HepG2 (cell line): ENCODE results near the gene ZBP1. TPM values are rescaled to one million over a fixed set of nuclear protein-coding genes. Genes with fewer than 3 reads are reported as not detected.

ENCODE experiments used
- ARNT2 ChIP-seq: sonication (generic); formaldehyde crosslinking; IDR thresholded peaks from 2 replicates; pipeline ENCODE4 v1.8.0; 2022; ENCODE audit warnings: mild to moderate bottlenecking, low read depth, missing genetic modification reagents, moderate library complexity
- CAMTA2 ChIP-seq: sonication (generic); formaldehyde crosslinking; IDR thresholded peaks from 2 replicates; pipeline ENCODE4 v1.4.0; 2020; ENCODE audit warnings: mild to moderate bottlenecking, missing genetic modification reagents, borderline replicate concordance
- CENPT ChIP-seq: sonication (generic); formaldehyde crosslinking; IDR thresholded peaks from 2 replicates; pipeline ENCODE4 v1.8.0; 2022; ENCODE audit warnings: low read depth, mild to moderate bottlenecking, moderate library complexity, missing genetic modification reagents
- ETV5 ChIP-seq: IDR thresholded peaks from 2 replicates; pipeline ENCODE4 v1.6.1; 2018; ENCODE audit warnings: missing biosample characterization, missing genetic modification reagents, inconsistent platforms, borderline replicate concordance
- FLYWCH1 ChIP-seq: sonication (generic); formaldehyde crosslinking; IDR thresholded peaks from 2 replicates; pipeline ENCODE4 v1.8.1; 2023; ENCODE audit warnings: mild to moderate bottlenecking, missing genetic modification reagents
- GTF2F1 ChIP-seq: fragments of 150-350 bp; IDR thresholded peaks from 2 replicates; pipeline ENCODE4 v1.6.1; 2014; ENCODE audit warnings: low read length
- HNF4A ChIP-seq: sonication (generic); formaldehyde crosslinking; IDR thresholded peaks from 2 replicates; pipeline ENCODE4 v1.4.0; 2020; ENCODE audit warnings: missing genetic modification reagents
- HOXD1 ChIP-seq: sonication (generic); formaldehyde crosslinking; IDR thresholded peaks from 2 replicates; pipeline ENCODE4 v1.5.0; 2020; ENCODE audit warnings: missing genetic modification reagents
- NCOA1 ChIP-seq: sonication (generic); formaldehyde crosslinking; IDR thresholded peaks from 2 replicates; pipeline ENCODE4 v1.9.0; 2021; ENCODE audit warnings: missing genetic modification reagents
- ONECUT2 ChIP-seq: sonication (generic); formaldehyde crosslinking; IDR thresholded peaks from 2 replicates; pipeline ENCODE4 v1.4.0; 2020; ENCODE audit warnings: missing genetic modification reagents
- RBM22 ChIP-seq: fragments of 200-400 bp; formaldehyde crosslinking; optimal IDR thresholded peaks from 2 replicates; pipeline ENCODE3; 2017; ENCODE audit warnings: mild to moderate bottlenecking, low read length, moderate library complexity
- TAF1 ChIP-seq: sonication (generic); formaldehyde crosslinking; IDR thresholded peaks from 2 replicates; pipeline ENCODE4 v1.4.0; 2020; ENCODE audit warnings: missing genetic modification reagents
- TBL1XR1 ChIP-seq: fragments of 150-350 bp; IDR thresholded peaks from 2 replicates; pipeline ENCODE4 v1.6.1; 2014; ENCODE audit warnings: borderline replicate concordance, low read length; ENCODE audit not compliant: partially characterized antibody
- TBX2 ChIP-seq: sonication (generic); formaldehyde crosslinking; IDR thresholded peaks from 2 replicates; pipeline ENCODE4 v1.5.0; 2020; ENCODE audit warnings: missing genetic modification reagents, mild to moderate bottlenecking, borderline replicate concordance
- ZNF766 ChIP-seq: sonication (generic); formaldehyde crosslinking; IDR thresholded peaks from 2 replicates; pipeline ENCODE4 v1.5.0; 2020; ENCODE audit warnings: missing genetic modification reagents, borderline replicate concordance
- ZSCAN21 ChIP-seq: sonication (generic); formaldehyde crosslinking; IDR thresholded peaks from 2 replicates; pipeline ENCODE4 v1.8.0; 2022; ENCODE audit warnings: mild to moderate bottlenecking, missing genetic modification reagents, moderate library complexity, borderline replicate concordance
- polyA plus RNA-seq, 8 experiments: library from polyadenylated mRNA; depleted of rRNA in 3 of 8; stranded (reverse) in 7 of 8; unstranded in 1 of 8; fragments of >200 nt; fragmentation: Illumina TruSeq in 4 of 8; extraction: Trizol in 4 of 8; gene quantifications; 2 replicates each; pipeline versions ENCODE4 v1.2.1 to v1.2.3, GENCODE V29; 2011 to 2016; ENCODE audit warnings: low read depth in 4 of 8, missing spikeins in 1 of 8, mixed read lengths in 1 of 8; ENCODE audit not compliant: insufficient read depth in 1 of 8
- total RNA-seq, 5 experiments: library from RNA; depleted of rRNA; stranded (reverse); fragments of >200 nt; fragmentation: Illumina TruSeq; extraction: Trizol; gene quantifications; 2 replicates each; pipeline ENCODE4 v1.2.3, GENCODE V29; 2016; ENCODE audit warnings: low read depth in 1 of 5
- TF ChIP-seq, protein P1 (sequence below): sonication (generic); formaldehyde crosslinking; IDR thresholded peaks from 2 replicates; pipeline ENCODE4 v1.4.0; 2020; ENCODE audit warnings: mild to moderate bottlenecking, missing genetic modification reagents
- TF ChIP-seq, protein P2 (sequence below): sonication (generic); formaldehyde crosslinking; IDR thresholded peaks from 2 replicates; pipeline ENCODE4 v1.4.0; 2020; ENCODE audit warnings: mild to moderate bottlenecking, missing genetic modification reagents
- TF ChIP-seq, protein P3 (sequence below): sonication (generic); formaldehyde crosslinking; IDR thresholded peaks from 2 replicates; pipeline ENCODE4 v1.4.0; 2020; ENCODE audit warnings: missing genetic modification reagents, borderline replicate concordance
- TF ChIP-seq, protein P4 (sequence below): sonication (generic); formaldehyde crosslinking; IDR thresholded peaks from 2 replicates; pipeline ENCODE4 v1.8.0; 2022; ENCODE audit warnings: missing genetic modification reagents, mild to moderate bottlenecking, borderline replicate concordance
- TF ChIP-seq, protein P5 (sequence below): sonication (generic); formaldehyde crosslinking; IDR thresholded peaks from 2 replicates; pipeline ENCODE4 v1.4.0; 2020; ENCODE audit warnings: missing genetic modification reagents

ZBP1 gene
- total and polyA plus RNA-seq, 2 of the 13 experiments (the other 11 are each of a cell fraction or from before 2014, with no cell fraction given) = not detected

DNA sequence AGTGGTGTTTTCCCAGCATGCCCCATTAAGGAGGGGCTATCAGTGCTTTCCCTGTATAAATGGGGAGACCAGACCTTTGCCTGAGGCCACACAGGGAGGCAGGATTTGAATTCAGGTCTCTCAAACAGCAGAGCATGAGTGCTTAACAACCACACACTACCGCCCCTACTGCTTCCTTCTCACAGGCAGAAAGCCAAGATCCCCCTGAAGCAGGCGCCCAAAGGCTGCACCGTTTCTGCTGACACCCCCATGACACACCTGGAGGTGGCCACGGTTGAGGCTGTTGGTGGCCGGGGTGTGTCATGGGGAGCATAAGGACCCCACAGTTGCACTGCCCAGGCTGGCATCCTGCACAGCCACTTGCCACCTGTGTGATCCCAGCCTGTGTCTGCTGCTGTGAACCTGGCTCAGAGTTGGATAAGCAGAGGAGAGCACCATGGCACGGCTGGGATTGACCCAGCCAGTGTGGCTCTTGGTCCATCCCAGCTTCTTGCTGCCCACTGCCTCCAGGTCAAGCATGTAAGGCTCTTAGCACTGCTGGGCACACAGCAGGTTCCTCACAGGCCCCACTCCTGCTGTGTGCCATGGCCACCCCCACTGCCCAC lies 31.0 kb downstream of the ZBP1 start (continued):
- TF ChIP-seq ZSCAN21 (no peak), ETV5 (CRISPR knock-in tag) (no peak), TBX2 (no peak), CAMTA2 (CRISPR knock-in tag) (no peak), TBL1XR1 (peak; percentile 0), ONECUT2 (CRISPR knock-in tag) (no peak), CENPT (CRISPR knock-in tag) (no peak), FLYWCH1 (CRISPR knock-in tag) (no peak), HNF4A (CRISPR knock-in tag) (no peak), TAF1 (CRISPR knock-in tag) (no peak), ZNF766 (CRISPR knock-in tag) (no peak), RBM22 (no peak), ARNT2 (CRISPR knock-in tag) (no peak), NCOA1 (CRISPR knock-in tag) (no peak), GTF2F1 (no peak), HOXD1 (CRISPR knock-in tag) (no peak)
- TF ChIP-seq, protein P1, sequence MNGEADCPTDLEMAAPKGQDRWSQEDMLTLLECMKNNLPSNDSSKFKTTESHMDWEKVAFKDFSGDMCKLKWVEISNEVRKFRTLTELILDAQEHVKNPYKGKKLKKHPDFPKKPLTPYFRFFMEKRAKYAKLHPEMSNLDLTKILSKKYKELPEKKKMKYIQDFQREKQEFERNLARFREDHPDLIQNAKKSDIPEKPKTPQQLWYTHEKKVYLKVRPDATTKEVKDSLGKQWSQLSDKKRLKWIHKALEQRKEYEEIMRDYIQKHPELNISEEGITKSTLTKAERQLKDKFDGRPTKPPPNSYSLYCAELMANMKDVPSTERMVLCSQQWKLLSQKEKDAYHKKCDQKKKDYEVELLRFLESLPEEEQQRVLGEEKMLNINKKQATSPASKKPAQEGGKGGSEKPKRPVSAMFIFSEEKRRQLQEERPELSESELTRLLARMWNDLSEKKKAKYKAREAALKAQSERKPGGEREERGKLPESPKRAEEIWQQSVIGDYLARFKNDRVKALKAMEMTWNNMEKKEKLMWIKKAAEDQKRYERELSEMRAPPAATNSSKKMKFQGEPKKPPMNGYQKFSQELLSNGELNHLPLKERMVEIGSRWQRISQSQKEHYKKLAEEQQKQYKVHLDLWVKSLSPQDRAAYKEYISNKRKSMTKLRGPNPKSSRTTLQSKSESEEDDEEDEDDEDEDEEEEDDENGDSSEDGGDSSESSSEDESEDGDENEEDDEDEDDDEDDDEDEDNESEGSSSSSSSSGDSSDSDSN (CRISPR knock-in tag) = no peak
- TF ChIP-seq, protein P2, sequence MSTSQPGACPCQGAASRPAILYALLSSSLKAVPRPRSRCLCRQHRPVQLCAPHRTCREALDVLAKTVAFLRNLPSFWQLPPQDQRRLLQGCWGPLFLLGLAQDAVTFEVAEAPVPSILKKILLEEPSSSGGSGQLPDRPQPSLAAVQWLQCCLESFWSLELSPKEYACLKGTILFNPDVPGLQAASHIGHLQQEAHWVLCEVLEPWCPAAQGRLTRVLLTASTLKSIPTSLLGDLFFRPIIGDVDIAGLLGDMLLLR (CRISPR knock-in tag) = no peak
- TF ChIP-seq, protein P3, sequence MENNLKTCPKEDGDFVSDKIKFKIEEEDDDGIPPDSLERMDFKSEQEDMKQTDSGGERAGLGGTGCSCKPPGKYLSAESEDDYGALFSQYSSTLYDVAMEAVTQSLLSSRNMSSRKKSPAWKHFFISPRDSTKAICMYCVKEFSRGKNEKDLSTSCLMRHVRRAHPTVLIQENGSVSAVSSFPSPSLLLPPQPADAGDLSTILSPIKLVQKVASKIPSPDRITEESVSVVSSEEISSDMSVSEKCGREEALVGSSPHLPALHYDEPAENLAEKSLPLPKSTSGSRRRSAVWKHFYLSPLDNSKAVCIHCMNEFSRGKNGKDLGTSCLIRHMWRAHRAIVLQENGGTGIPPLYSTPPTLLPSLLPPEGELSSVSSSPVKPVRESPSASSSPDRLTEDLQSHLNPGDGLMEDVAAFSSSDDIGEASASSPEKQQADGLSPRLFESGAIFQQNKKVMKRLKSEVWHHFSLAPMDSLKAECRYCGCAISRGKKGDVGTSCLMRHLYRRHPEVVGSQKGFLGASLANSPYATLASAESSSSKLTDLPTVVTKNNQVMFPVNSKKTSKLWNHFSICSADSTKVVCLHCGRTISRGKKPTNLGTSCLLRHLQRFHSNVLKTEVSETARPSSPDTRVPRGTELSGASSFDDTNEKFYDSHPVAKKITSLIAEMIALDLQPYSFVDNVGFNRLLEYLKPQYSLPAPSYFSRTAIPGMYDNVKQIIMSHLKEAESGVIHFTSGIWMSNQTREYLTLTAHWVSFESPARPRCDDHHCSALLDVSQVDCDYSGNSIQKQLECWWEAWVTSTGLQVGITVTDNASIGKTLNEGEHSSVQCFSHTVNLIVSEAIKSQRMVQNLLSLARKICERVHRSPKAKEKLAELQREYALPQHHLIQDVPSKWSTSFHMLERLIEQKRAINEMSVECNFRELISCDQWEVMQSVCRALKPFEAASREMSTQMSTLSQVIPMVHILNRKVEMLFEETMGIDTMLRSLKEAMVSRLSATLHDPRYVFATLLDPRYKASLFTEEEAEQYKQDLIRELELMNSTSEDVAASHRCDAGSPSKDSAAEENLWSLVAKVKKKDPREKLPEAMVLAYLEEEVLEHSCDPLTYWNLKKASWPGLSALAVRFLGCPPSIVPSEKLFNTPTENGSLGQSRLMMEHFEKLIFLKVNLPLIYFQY = no peak
- TF ChIP-seq, protein P4, sequence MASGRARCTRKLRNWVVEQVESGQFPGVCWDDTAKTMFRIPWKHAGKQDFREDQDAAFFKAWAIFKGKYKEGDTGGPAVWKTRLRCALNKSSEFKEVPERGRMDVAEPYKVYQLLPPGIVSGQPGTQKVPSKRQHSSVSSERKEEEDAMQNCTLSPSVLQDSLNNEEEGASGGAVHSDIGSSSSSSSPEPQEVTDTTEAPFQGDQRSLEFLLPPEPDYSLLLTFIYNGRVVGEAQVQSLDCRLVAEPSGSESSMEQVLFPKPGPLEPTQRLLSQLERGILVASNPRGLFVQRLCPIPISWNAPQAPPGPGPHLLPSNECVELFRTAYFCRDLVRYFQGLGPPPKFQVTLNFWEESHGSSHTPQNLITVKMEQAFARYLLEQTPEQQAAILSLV (CRISPR knock-in tag) = no peak; the same call in 1 of the 2 replicates
- TF ChIP-seq, protein P5, sequence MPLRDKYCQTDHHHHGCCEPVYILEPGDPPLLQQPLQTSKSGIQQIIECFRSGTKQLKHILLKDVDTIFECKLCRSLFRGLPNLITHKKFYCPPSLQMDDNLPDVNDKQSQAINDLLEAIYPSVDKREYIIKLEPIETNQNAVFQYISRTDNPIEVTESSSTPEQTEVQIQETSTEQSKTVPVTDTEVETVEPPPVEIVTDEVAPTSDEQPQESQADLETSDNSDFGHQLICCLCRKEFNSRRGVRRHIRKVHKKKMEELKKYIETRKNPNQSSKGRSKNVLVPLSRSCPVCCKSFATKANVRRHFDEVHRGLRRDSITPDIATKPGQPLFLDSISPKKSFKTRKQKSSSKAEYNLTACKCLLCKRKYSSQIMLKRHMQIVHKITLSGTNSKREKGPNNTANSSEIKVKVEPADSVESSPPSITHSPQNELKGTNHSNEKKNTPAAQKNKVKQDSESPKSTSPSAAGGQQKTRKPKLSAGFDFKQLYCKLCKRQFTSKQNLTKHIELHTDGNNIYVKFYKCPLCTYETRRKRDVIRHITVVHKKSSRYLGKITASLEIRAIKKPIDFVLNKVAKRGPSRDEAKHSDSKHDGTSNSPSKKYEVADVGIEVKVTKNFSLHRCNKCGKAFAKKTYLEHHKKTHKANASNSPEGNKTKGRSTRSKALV (CRISPR knock-in tag) = no peak
